HL-60 (cell line): ENCODE measurements around the gene PPP1R14C.

ENCODE experiments used
- GABPA ChIP-seq: IDR thresholded peaks from 2 replicates; pipeline ENCODE4 v1.6.1; 2012; ENCODE audit warnings: low read depth
- POLR2AphosphoS5 ChIP-seq: IDR thresholded peaks from 2 replicates; pipeline ENCODE4 v1.6.1; 2012; ENCODE audit warnings: low read depth
- TF ChIP-seq, protein P1 (sequence below): IDR thresholded peaks from one replicate; pipeline ENCODE4 v1.5.1; 2011; ENCODE audit warnings: low read length, control low read depth, inconsistent platforms; ENCODE audit not compliant: insufficient read depth

DNA sequence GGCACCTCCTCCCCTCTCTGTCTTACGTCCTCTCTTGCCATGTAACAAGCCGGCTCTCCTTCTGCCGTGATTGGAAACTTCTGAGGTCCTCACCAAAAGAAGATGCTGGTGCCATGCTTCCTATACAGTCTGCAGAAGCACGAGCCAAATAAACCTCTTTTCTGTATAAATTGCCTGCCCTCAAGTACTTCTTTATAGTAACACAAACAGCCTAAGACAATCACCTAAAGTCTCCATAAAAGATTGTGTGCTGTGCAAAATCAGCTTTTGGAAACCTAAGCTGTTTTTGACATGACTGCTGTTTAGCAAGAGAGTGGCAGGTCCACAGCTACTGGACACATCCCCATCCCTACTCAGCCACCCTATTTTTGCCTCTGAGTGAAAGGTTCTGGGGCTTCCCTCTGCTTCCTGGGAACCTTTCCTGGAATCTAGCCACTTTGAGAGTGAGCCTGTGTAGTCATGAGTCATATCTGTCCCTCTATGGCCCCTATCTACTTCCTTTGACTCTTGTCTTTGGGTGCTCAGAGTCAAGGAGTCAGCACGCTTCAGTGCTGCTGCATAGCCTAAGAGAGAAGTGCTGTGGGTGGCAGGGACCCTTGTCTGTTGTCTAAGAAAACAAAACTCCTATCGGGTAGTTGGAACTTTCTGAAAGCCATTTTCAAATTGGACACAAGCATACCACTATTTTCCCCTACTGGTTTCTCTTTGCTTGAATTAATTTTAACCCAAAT lies 110.0 kb downstream of the PPP1R14C start:
- TF ChIP-seq, protein P1, sequence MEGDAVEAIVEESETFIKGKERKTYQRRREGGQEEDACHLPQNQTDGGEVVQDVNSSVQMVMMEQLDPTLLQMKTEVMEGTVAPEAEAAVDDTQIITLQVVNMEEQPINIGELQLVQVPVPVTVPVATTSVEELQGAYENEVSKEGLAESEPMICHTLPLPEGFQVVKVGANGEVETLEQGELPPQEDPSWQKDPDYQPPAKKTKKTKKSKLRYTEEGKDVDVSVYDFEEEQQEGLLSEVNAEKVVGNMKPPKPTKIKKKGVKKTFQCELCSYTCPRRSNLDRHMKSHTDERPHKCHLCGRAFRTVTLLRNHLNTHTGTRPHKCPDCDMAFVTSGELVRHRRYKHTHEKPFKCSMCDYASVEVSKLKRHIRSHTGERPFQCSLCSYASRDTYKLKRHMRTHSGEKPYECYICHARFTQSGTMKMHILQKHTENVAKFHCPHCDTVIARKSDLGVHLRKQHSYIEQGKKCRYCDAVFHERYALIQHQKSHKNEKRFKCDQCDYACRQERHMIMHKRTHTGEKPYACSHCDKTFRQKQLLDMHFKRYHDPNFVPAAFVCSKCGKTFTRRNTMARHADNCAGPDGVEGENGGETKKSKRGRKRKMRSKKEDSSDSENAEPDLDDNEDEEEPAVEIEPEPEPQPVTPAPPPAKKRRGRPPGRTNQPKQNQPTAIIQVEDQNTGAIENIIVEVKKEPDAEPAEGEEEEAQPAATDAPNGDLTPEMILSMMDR = no peak
- TF ChIP-seq POLR2AphosphoS5 (no peak), GABPA (no peak)
